ENCODE results near the gene B4GALT2.

The B4GALT2 gene

DNA sequence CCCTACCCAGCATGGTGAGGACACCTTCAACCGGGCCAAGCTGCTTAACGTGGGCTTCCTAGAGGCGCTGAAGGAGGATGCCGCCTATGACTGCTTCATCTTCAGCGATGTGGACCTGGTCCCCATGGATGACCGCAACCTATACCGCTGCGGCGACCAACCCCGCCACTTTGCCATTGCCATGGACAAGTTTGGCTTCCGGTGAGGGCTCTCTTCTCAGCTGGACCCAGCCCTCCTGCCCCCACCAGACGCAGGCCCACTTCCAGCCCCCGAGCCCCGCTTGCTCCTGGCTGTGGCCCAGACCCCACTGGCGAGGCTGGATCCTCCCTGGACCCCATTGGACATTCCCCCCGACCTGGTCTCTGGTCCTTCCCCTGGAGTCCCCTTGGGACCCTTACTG, 5.8 kb downstream of the B4GALT2 start:
- TF ChIP-seq, protein P1, sequence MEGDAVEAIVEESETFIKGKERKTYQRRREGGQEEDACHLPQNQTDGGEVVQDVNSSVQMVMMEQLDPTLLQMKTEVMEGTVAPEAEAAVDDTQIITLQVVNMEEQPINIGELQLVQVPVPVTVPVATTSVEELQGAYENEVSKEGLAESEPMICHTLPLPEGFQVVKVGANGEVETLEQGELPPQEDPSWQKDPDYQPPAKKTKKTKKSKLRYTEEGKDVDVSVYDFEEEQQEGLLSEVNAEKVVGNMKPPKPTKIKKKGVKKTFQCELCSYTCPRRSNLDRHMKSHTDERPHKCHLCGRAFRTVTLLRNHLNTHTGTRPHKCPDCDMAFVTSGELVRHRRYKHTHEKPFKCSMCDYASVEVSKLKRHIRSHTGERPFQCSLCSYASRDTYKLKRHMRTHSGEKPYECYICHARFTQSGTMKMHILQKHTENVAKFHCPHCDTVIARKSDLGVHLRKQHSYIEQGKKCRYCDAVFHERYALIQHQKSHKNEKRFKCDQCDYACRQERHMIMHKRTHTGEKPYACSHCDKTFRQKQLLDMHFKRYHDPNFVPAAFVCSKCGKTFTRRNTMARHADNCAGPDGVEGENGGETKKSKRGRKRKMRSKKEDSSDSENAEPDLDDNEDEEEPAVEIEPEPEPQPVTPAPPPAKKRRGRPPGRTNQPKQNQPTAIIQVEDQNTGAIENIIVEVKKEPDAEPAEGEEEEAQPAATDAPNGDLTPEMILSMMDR (IDR thresholded peaks at IDR 0.05) = no peak
- peaks cover 37 to 40% of the 10 kb centered on the region in 2 experiments for H3K4me1 ChIP-seq (ENCODE audit: control insufficient read depth in 1 of 2, insufficient read depth in 1 of 2, low read depth in 1 of 2, low read length in 1 of 2)

DNA sequence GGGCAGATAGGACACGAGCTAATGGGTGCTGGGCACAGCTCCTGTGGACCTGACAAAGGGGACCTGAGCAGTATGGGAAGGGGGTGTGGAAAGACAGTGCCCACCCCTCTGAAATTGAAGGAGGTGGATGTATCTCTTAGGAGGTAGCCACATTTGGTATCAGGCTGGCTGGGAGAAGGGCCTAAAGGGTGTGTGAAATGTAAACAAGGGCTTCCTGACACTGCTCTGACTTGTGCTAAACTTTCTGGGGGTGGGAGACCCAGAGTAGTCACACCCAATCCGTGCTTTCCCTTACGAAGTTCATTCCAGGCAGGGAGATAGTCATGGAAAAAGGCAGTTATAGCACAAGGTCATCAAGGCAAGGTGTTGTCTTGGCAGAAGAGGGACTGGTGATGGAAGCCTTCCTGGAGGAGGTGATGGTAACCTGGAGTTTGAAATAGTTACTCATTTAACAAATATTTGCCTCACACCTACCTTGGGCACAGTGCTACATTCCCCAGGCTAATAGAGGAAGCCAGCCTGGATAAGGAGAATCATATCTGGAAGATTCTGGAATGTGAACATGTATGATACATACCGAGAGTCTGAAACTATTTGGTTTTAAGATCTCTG, 7.1 kb downstream of the B4GALT2 start:
- Histone ChIP-seq H3K27ac (no peak overlapping the region), H3K9me3 (no peaks in the 10 kb centered on the region), H3K4me1 (ENCODE audit: control insufficient read depth in 1 of 2, insufficient read depth in 1 of 2, low read depth in 1 of 2, low read length in 1 of 2) (peaks cover 31 to 34% of the 10 kb centered on the region in 2 experiments), H3K27me3 (no peaks in the 10 kb centered on the region), H3K36me3 (no peaks in the 10 kb centered on the region), H3K4me3 (ENCODE audit: low read depth in 1 of 2, low read length in 1 of 2) (no peak overlapping the region)
- TF ChIP-seq, protein P1 (IDR thresholded peaks at IDR 0.05) = no peak

More for the DNA sequence above, 5.8 kb downstream of the B4GALT2 start:
- Histone ChIP-seq H3K36me3 (no peaks in the 10 kb centered on the region), H3K27me3 (peaks cover 7% of the 10 kb centered on the region), H3K9me3 (no peaks in the 10 kb centered on the region), H3K4me3 (ENCODE audit: low read depth in 1 of 2, low read length in 1 of 2) (no peak overlapping the region), H3K27ac (no peak overlapping the region)

DNA sequence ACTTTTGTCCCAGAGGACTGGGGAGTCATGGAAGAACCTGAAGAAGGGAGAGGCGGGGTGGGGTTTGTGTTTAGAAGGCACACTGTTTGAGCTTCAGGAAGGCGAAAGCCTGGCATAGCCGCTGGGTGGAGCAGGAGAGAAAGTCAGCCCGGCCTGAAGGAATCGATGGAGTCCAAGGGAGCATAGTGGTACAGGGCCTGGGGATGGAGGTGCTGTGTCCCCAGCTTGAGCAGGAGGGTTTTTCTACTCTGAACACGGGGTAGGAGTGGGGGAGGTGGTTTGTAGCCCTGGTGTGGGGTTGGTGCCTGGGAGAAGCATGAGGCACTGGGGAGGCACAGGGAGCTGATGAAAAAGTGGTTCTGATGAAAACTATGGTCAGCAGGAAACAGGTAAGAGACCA, 7.7 kb downstream of the B4GALT2 start:
- H3K27me3 ChIP-seq = no peaks in the 10 kb centered on the region
- H3K27ac ChIP-seq = no peak overlapping the region
- TF ChIP-seq, protein P1 (IDR thresholded peaks at IDR 0.05) = no peak
- H3K36me3 ChIP-seq = no peaks in the 10 kb centered on the region
- no peak overlapping the region for H3K4me3 ChIP-seq (ENCODE audit: low read depth in 1 of 2, low read length in 1 of 2)
- H3K9me3 ChIP-seq = no peaks in the 10 kb centered on the region
- H3K4me1 ChIP-seq (ENCODE audit: control insufficient read depth in 1 of 2, insufficient read depth in 1 of 2, low read depth in 1 of 2, low read length in 1 of 2) = peaks cover 30 to 31% of the 10 kb centered on the region in 2 experiments

DNA sequence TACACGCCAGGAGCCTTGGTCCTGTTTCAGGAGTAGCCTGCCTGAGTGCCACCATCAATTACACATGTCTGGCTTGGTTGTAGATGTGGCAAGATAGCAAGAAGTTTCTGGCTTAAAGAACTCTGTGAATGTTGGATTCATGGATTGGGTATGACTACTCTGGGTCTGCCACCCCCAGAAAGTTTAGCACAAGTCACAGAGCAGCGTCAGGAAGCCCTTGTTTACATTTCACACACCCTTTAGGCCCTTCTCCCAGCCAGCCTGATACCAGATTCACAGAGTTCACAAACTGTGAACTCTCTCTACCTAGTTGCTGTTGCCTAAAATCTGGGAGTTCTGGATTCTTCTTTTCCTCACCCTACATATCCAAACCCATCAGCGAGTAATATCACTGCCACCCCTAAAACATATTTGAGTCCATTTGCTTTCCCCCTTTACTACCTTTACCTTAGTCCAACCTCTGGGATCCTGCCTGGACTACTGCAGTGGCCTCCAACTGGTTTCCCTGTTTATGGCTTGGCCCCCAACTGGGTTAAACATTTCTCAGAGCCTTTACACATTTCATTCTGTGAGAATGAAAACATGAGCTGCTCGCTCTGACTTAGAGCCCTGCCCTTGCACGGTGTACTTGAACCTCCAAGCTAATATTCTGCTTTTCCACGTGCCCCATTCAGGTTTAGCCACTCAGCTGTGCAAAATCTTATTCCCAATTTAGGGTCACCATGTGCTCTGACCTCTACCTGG, 8.3 kb downstream of the B4GALT2 start:
- peaks cover 30 to 32% of the 10 kb centered on the region in 2 experiments for H3K4me1 ChIP-seq (ENCODE audit: control insufficient read depth in 1 of 2, insufficient read depth in 1 of 2, low read depth in 1 of 2, low read length in 1 of 2)
- no peaks in the 10 kb centered on the region for H3K9me3 ChIP-seq
- H3K4me3 ChIP-seq (ENCODE audit: low read depth in 1 of 2, low read length in 1 of 2) = no peak overlapping the region
- TF ChIP-seq, protein P1 (IDR thresholded peaks at IDR 0.05) = no peak
- no peaks in the 10 kb centered on the region for H3K36me3 ChIP-seq
- no peaks in the 10 kb centered on the region for H3K27me3 ChIP-seq
- no peak overlapping the region for H3K27ac ChIP-seq

DNA sequence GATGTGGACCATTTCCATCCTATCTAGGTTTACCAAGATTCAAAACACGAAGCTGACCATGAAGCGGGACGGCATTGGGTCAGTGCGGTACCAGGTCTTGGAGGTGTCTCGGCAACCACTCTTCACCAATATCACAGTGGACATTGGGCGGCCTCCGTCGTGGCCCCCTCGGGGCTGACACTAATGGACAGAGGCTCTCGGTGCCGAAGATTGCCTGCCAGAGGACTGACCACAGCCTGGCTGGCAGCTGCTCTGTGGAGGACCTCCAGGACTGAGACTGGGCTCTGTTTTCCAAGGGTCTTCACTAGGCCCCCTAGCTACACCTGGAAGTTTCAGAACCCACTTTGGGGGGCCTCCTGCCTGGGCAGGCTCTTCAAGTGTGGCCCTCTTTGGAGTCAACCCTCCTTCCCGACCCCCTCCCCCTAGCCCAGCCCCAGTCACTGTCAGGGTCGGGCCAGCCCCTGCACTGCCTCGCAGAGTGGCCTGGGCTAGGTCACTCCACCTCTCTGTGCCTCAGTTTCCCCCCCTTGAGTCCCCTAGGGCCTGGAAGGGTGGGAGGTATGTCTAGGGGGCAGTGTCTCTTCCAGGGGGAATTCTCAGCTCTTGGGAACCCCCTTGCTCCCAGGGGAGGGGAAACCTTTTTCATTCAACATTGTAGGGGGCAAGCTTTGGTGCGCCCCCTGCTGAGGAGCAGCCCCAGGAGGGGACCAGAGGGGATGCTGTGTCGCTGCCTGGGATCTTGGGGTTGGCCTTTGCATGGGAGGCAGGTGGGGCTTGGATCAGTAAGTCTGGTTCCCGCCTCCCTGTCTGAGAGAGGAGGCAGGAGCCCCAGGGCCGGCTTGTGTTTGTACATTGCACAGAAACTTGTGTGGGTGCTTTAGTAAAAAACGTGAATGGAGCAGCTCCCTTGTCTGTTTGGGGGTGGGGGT, 11.5 kb downstream of the B4GALT2 start:
- Histone ChIP-seq H3K27ac (peak overlapping the region; percentile 77), H3K4me3 (ENCODE audit: low read depth in 1 of 2, low read length in 1 of 2) (peak overlapping the region; percentile 91 to 93), H3K4me1 (ENCODE audit: control insufficient read depth in 1 of 2, insufficient read depth in 1 of 2, low read depth in 1 of 2, low read length in 1 of 2) (peaks cover 16 to 17% of the 10 kb centered on the region in 2 experiments), H3K36me3 (no peaks in the 10 kb centered on the region), H3K9me3 (no peaks in the 10 kb centered on the region), H3K27me3 (no peaks in the 10 kb centered on the region)
- TF ChIP-seq, protein P1 (IDR thresholded peaks at IDR 0.05) = no peak
